Smooth muscle cell (in vitro differentiated cells): ENCODE data around the gene DYRK1B. TPM values are rescaled to one million over a fixed set of nuclear protein-coding genes. Genes with fewer than 3 reads are reported as not detected.
"Not testable (repeated sequence)": the region's sequence is repeated elsewhere in the genome, so short reads cannot be mapped to it uniquely, and the experiment has no call there.

Experiments used
- DNase-seq: peaks from one replicate; lab custom pipeline; 2025; ENCODE audit not compliant: unreplicated experiment; lab: John Stamatoyannopoulos, UW
- H2AFZ ChIP-seq: fragments of 200-600 bp; sonication (generic); 2 replicates; pipeline ENCODE4 v1.6.0; 2016; ENCODE audit warnings: antibody characterized with exemption, low read depth, mild to moderate bottlenecking
- H3F3A ChIP-seq: fragments of 200-600 bp; sonication (generic); 2 replicates; pipeline ENCODE4 v1.6.0; 2017; ENCODE audit warnings: antibody characterized with exemption, low read depth
- H3K27ac ChIP-seq: fragments of 200-600 bp; sonication (generic); 2 replicates; pipeline ENCODE4 v1.5.1; 2016; ENCODE audit warnings: low read depth, mild to moderate bottlenecking
- H3K27me3 ChIP-seq: fragments of 200-600 bp; sonication (generic); 2 replicates; pipeline ENCODE4 v1.6.1; 2016; ENCODE audit warnings: low read depth, mild to moderate bottlenecking
- H3K36me3 ChIP-seq: fragments of 200-600 bp; sonication (generic); 2 replicates; pipeline ENCODE4 v1.5.1; 2016; ENCODE audit warnings: low read depth
- H3K4me1 ChIP-seq: fragments of 200-600 bp; sonication (generic); 2 replicates; pipeline ENCODE4 v1.5.1; 2016; ENCODE audit warnings: low read depth
- H3K4me2 ChIP-seq: fragments of 200-600 bp; sonication (generic); 2 replicates; pipeline ENCODE4 v1.6.0; 2016; ENCODE audit warnings: mild to moderate bottlenecking
- H3K4me3 ChIP-seq: fragments of 200-600 bp; sonication (generic); 2 replicates; pipeline ENCODE4 v1.5.1; 2016; ENCODE audit warnings: mild to moderate bottlenecking
- H3K79me2 ChIP-seq: fragments of 200-600 bp; sonication (generic); 2 replicates; pipeline ENCODE4 v1.6.0; 2016; ENCODE audit warnings: low read depth, mild to moderate bottlenecking
- H3K9ac ChIP-seq: fragments of 200-600 bp; sonication (generic); 2 replicates; pipeline ENCODE4 v1.6.0; 2016; ENCODE audit warnings: low read depth
- H3K9me3 ChIP-seq: fragments of 200-600 bp; sonication (generic); replicated peaks from 2 replicates; pipeline ENCODE4 v1.5.1; 2016; ENCODE audit warnings: low read depth
- H4K20me1 ChIP-seq: fragments of 200-600 bp; sonication (generic); 2 replicates; pipeline ENCODE4 v1.6.0; 2016; ENCODE audit warnings: low read depth
- CTCF ChIP-seq: fragments of 200-600 bp; sonication (generic); IDR thresholded peaks from 2 replicates; pipeline ENCODE4 v1.5.1; 2017; ENCODE audit warnings: borderline replicate concordance, mild to moderate bottlenecking, antibody characterized with exemption; ENCODE audit not compliant: insufficient read depth, poor library complexity, severe bottlenecking
- WGBS: methylation state at CpG from one replicate; pipeline ENCODE4 v1.1.7; 2016; ENCODE audit warnings: low lambda C conversion rate; 5-methylcytosine and 5-hydroxymethylcytosine counted together
- polyA plus RNA-seq: library from polyadenylated mRNA; unstranded; fragments of >200 nt; fragmentation: Nextera tagmentation; extraction: Ambion mirVana; gene quantifications from 2 replicates; pipeline ENCODE4 v1.2.1, GENCODE V29; 2016
- total RNA-seq: library from RNA; depleted of rRNA; stranded (reverse); fragments of >200 nt; gene quantifications from 2 replicates; pipeline ENCODE4 v1.2.3, GENCODE V29; 2014

Gene DYRK1B
- total and polyA plus RNA-seq, 2 experiments from 2014 or later: 9.2 to 14.1 TPM

GRCh38 chr19:39811064-39811463, 22.9 kb downstream of the DYRK1B start:
- no peak overlapping the region for H2AFZ ChIP-seq
- no peaks in the 10 kb centered on the region for H3F3A ChIP-seq
- no peak for DNase-seq
- no peak overlapping the region for H3K4me2 ChIP-seq
- no peak overlapping the region for H3K4me3 ChIP-seq
- H4K20me1 ChIP-seq: no peaks in the 10 kb centered on the region
- H3K79me2 ChIP-seq: no peaks in the 10 kb centered on the region
- no peaks in the 10 kb centered on the region for H3K9me3 ChIP-seq
- H3K27ac ChIP-seq: no peak overlapping the region
- H3K36me3 ChIP-seq: no peaks in the 10 kb centered on the region
- no peaks in the 10 kb centered on the region for H3K27me3 ChIP-seq
- H3K4me1 ChIP-seq: no peaks in the 10 kb centered on the region
- H3K9ac ChIP-seq: no peak overlapping the region
- 98% methylated on average over 4 of the region's 4 CpGs for WGBS
- TF ChIP-seq CTCF: no peak

- Histone ChIP-seq H3K27me3 (no peaks in the 10 kb centered on the region), H4K20me1 (no peaks in the 10 kb centered on the region), H2AFZ (no peak overlapping the region), H3K9me3 (no peaks in the 10 kb centered on the region), H3K4me3 (no peak overlapping the region), H3K4me2 (no peak overlapping the region), H3F3A (no peaks in the 10 kb centered on the region), H3K9ac (no peak overlapping the region), H3K79me2 (no peaks in the 10 kb centered on the region), H3K27ac (no peak overlapping the region), H3K36me3 (no peaks in the 10 kb centered on the region), H3K4me1 (no peaks in the 10 kb centered on the region)
- TF ChIP-seq CTCF: no peak
- WGBS: 93% methylated on average over 4 of the region's 4 CpGs
- no peak for DNase-seq
Observed at GRCh38 chr19:39810424-39810823, 23.5 kb downstream of the DYRK1B start.

GRCh38 chr19:39809368-39809767, 24.6 kb downstream of the DYRK1B start:
- Histone ChIP-seq H3K4me1 (no peaks in the 10 kb centered on the region), H2AFZ (no peak overlapping the region), H3K27me3 (no peaks in the 10 kb centered on the region), H3K9me3 (no peaks in the 10 kb centered on the region), H3F3A (no peaks in the 10 kb centered on the region), H4K20me1 (no peaks in the 10 kb centered on the region), H3K79me2 (no peaks in the 10 kb centered on the region), H3K4me3 (no peak overlapping the region), H3K27ac (no peak overlapping the region), H3K4me2 (no peak overlapping the region), H3K36me3 (no peaks in the 10 kb centered on the region), H3K9ac (no peak overlapping the region)
- 85% methylated on average over 4 of the region's 4 CpGs for WGBS
- TF ChIP-seq CTCF: no peak
- DNase-seq: no peak

GRCh38 chr19:39808688-39809087, 25.3 kb downstream of the DYRK1B start:
- H3K9ac ChIP-seq, H3K36me3 ChIP-seq, H3K4me1 ChIP-seq, H3K79me2 ChIP-seq, H3K4me3 ChIP-seq, H3K9me3 ChIP-seq, H3K27me3 ChIP-seq, DNase-seq, H3K27ac ChIP-seq, H3F3A ChIP-seq, H4K20me1 ChIP-seq, H3K4me2 ChIP-seq, H2AFZ ChIP-seq: not testable (repeated sequence)
- 91% methylated on average over 7 of the region's 7 CpGs for WGBS
